ENCODE data around the gene GET4. TPM values are rescaled to one million over a fixed set of nuclear protein-coding genes. Genes with fewer than 3 reads are reported as not detected.

Gene GET4
- total RNA-seq, 4 donors from 2014 or later = 16.3 to 35.0 (median 17.9) TPM

DNA sequence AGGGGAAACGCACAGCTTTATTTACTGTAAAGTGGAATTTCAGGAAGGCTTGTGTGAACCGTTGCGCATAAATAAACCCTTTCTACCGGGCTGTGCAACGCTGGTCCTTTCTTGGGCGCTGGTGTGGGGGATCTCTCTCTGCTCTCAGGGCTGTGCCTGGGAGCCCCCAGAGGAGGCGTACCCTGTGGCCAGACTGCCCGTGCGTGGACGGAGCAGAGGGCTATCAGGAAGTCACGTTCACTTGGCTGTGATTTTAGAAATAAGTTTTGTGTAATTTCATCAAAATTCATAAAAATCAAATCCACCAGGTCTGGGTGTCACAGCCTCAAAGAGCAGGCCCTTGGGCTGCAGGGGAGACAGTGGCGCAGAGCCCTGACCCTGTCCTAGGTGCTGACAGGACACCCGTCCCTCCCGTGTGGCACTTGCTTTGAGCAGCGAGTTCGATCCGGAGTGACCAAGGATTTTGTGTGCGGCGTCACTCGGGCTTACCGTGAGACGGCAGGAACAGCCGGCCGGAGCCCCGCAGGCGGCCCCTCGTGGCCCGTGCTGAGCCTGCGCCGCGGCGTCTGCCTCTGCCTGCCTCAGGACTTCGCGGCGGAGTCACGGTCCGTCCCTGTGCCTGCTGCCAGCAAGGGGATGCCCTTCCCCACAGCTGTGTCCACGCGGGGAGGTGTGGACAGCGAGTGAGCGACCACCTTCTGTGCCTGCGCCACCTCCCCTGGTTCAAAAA is 20.2 kb downstream of the GET4 start:
- TF ChIP-seq, protein P1, sequence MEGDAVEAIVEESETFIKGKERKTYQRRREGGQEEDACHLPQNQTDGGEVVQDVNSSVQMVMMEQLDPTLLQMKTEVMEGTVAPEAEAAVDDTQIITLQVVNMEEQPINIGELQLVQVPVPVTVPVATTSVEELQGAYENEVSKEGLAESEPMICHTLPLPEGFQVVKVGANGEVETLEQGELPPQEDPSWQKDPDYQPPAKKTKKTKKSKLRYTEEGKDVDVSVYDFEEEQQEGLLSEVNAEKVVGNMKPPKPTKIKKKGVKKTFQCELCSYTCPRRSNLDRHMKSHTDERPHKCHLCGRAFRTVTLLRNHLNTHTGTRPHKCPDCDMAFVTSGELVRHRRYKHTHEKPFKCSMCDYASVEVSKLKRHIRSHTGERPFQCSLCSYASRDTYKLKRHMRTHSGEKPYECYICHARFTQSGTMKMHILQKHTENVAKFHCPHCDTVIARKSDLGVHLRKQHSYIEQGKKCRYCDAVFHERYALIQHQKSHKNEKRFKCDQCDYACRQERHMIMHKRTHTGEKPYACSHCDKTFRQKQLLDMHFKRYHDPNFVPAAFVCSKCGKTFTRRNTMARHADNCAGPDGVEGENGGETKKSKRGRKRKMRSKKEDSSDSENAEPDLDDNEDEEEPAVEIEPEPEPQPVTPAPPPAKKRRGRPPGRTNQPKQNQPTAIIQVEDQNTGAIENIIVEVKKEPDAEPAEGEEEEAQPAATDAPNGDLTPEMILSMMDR (IDR thresholded peaks at IDR 0.05; ENCODE audit: low read depth) = no peak

DNA sequence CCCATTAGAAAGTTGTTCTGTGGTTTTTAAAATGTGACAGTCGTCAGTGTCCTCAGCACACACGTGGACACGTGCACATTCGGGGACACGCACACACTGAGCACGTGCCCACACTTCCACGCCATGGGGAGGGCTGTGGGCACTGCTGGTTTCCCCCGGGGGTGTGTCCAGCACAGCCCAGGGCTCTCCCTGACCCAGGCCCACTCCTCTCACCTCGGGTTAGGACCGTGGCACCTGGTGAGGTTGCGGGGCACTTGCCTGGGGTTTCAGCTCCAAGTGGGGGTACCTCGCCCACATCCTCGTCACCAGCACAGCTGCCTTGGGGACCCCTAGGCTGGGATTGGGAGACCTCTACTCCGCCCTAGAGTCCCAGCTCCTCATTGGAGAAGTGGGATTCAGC is 20.7 kb downstream of the GET4 start:
- TF ChIP-seq, protein P1 (IDR thresholded peaks at IDR 0.05; ENCODE audit: low read depth) = no peak

DNA sequence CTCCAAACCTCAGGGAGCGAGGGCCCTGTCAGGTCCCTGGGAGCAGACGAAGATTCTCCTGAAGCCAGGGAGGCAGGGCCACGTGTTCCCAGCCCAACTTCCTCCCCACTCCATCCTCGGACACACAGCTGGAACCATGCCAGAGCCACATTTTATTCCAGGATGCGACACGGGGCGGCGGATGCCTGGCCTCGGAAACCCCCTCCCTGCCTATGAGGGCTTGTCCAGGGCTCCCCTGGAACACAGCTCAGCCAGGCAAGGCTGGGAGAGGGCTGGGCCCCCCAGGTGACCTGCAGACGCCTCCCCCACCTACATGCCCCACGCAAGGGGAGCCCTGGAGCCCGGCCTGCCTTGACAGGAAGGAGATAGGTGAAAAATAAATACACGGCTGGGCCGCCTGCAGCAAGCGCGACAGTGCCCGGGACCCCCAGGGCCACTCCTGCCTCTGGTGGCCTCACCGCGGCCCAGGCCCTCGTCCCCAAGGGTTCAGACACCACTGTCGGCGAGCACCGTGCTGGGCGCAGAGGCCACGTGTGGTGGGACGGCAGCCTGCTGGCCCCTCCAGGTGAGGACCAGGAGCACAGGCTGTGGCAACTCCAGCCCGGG is 21.5 kb downstream of the GET4 start:
- TF ChIP-seq, protein P1 (IDR thresholded peaks at IDR 0.05; ENCODE audit: low read depth) = no peak

DNA sequence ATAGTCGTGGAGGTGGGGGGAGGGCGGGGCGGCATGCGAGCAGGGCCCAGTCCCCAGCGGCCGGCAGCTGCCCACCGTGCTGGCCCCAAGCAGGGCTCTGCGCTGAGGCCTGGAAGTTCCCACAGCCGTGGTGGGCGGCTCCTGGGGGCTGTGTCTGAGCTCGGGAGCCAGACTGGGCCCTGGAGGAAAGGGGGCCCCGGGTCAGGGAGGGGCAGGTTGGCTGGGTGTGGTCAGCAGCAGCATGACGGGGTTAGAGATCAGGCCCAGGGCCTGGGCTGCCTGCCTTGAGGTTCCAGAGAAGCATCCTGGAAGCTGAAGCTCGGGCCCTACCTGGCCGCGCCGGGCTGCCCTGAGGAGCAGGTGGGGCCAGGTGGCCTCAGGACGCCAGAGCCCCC is 22.1 kb downstream of the GET4 start:
- TF ChIP-seq, protein P1 (IDR thresholded peaks at IDR 0.05; ENCODE audit: low read depth) = no peak

DNA sequence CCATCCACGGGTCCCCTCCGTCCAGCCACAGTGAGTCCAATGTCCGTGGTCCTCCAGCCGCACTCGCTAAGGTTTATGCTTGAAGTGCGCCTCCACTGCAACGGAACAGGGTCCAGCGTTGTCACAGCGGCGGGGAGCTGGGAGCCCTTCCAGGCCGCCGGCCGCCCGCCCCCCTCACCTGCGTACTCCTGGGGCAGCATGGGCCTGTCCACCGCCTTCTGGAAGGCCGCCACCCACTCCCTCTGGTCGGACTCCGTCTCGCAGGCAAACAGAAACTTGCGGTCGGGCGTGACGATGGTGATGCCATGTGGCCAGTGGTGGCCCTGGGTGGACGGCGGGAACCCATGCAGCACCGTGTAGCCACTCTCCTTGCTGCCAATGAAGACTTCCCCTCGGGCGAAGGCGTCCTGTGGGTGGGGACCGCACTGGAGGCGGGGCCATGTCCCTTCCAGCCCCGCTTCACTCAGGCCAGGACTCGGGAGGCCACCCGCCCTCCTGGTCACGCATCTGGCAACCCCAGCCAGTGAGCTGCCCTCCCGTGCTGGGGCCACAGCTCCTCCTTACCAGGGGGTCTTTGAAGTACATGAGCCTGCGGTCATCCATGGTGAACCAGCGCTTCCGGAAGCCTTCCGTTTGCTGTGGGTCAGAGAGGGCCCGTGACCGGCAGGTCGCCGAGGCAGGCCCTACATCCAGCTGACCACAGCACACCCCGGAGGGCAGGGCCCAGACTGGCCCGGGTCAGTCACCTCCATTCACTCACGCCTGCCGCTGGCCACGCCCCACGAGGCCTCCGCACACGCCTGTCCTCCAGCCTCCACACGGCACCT is 22.7 kb downstream of the GET4 start:
- TF ChIP-seq, protein P1 (IDR thresholded peaks at IDR 0.05; ENCODE audit: low read depth) = no peak

DNA sequence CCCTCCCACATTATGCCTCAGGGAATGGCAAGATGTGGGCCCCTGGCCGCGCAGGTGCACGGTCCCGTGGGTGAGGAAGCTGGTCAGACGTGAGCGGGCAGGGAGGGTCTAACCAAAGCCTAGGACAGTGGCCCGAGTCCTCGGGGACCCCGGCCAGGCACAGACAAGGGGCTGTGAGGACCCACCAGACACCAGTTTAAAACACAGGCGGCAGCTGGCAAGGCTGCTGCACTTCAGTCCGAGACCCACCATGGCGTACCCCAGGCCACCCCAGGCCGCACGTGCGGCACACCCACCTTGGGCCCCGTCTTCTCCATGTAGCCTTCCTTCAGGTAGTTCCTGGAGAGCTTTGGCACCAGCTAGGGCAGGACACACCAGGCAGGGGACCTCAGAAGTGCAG is 23.5 kb downstream of the GET4 start:
- TF ChIP-seq, protein P1 (IDR thresholded peaks at IDR 0.05; ENCODE audit: low read depth) = no peak

Data from subcutaneous adipose tissue (tissue), 4 donors.